GM19240 (cell line): ENCODE results near the gene FAP.

Experiments
- DNase-seq: peaks from one replicate; pipeline ENCODE4 v3.0.0; 2011; ENCODE audit warnings: low spot score; ENCODE audit not compliant: insufficient read length

Gene FAP

GRCh38 chr2:162196638-162197037 lies 46.6 kb downstream of the FAP start:
- DNase-seq = no peak

DNA sequence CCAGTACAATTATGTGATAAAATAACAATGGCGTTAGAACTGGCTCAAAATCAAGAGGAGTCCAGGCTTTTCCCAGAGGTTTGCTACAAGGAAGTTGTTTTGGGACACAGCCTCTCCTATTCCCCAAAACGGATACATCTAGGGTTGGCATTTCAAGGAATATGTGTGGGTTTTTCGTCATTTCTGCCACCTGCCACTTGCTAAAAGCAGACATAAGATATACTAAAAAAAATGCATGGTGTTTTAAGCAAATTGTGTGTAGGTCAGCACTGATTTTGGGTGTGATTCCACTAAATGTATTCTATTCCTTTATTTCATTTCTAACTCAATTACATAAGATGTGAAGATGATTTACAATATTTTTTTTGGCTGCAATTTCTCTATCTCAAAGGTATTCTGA lies 54.8 kb downstream of the FAP start:
- no peak for DNase-seq

GRCh38 chr2:162185541-162186232 lies 57.6 kb downstream of the FAP start:
- no peak for DNase-seq

- no peak for DNase-seq
Measured at GRCh38 chr2:162184821-162185450, 58.3 kb downstream of the FAP start.

GRCh38 chr2:162184359-162184758 lies 58.9 kb downstream of the FAP start:
- no peak for DNase-seq

GRCh38 chr2:162182395-162182794 lies 60.9 kb downstream of the FAP start:
- DNase-seq = no peak

- no peak for DNase-seq
Measured at GRCh38 chr2:162177301-162177700, 65.9 kb downstream of the FAP start.

- no peak for DNase-seq
Measured at GRCh38 chr2:162175714-162176113, 67.5 kb downstream of the FAP start.

DNA sequence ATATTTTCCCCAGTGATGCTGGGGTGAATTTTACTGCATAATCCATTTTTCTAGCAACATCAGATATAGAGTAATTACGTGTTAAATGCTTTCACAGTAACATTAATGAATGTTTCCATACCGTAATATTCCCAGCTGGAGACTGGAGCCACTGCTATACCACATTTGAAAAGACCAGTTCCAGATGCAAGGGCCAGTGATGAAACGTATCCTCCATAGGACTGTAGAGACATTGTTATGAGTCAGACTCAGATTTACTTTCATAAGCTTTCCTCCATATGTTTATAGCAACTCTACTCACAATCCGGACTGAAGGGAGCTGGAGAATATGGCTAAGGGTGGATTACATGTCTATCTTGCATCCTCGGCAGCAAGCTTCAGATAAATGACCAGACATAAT lies 68.5 kb downstream of the FAP start:
- DNase-seq = no peak

- no peak for DNase-seq
Measured at GRCh38 chr2:162172802-162173370, 70.4 kb downstream of the FAP start.

DNA sequence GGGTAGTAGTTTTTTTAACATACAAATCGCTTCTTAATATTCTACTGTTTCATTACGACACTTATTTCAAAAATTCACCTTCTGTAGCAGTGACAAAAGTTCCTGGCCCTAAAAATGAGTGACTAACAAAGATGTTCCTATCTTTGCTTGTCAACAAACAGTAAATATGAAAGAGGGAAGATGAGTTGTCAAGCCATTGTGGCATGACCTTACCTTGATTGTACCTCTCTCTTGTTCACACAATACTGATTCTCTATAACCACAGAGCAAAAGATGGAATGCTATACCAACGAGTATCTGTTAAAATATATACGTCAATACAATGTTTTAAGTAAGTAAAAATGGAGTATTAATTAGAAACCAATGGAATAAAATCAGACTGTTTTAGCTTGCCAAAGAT lies 76.5 kb downstream of the FAP start:
- DNase-seq = no peak

DNA sequence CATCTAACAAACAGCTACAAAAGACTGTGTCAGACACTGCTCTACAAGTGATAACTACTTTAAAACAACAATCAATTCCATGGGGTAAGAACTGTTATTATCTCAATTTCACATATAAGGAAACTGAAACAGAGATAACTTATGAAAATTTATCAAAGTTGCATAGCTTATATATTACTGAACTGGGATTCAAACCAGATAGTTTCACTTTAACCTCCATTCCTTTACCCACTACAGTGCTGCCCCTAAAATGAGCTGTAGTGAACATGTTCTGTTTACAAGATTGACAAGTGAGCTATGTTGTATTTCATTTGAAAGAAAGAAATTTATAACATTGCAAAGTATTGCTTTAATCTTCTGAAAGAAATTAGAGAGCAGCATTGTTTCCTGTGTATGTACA lies 77.1 kb downstream of the FAP start:
- no peak for DNase-seq

GRCh38 chr2:162164802-162165201 lies 78.4 kb downstream of the FAP start:
- DNase-seq = no peak

- DNase-seq = no peak
Measured at GRCh38 chr2:162159446-162159845, 83.8 kb downstream of the FAP start.

- DNase-seq = no peak
Measured at GRCh38 chr2:162156149-162156548, 87.1 kb downstream of the FAP start.

DNA sequence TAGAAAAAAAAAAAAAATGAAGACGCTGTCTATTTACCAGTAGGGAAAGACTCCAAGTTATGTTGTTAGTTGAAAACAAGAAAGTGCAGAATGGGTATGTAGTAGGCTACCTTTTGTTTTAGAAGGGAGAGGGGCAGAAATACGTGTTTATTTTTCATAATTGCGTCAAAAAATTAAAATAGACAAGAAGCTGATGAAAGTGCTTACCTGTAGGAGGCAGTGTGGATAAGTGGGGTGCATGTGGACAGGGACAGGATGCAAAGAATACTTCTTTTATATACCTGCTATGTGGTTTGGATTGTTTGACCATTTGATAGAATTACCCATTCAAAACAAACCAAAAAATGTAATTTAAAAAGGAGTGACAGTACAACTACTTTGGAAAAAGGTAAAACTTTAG lies 88.2 kb downstream of the FAP start:
- DNase-seq = no peak

DNA sequence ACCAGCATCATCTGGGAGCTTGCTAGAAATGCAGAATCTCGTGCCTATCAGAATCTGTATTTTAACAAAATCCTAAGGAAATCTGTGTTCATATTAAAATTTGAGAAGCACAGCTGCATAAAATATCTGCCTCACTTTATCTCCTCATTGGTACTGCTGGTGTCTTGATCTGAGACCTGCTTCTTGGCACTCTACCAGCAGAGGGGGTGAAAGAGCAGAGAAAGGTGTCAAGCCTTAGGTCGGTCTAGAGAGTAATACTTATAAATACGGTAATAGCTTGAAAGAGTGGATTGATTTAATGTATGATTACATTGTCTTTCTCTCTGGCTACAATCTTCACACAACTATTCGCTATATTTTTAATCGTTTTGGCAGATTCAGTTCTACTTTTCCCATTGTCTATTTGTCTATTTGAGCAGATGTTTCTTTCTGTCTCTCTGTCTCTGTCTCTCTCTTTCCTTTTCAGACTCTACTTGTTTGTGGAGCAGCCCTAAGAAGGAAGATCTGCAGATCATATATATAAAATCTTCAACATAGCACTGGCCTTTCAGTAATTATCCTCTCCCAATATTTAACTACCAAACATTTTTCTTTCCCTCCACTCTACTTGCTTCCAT lies 89.5 kb downstream of the FAP start:
- no peak for DNase-seq

DNA sequence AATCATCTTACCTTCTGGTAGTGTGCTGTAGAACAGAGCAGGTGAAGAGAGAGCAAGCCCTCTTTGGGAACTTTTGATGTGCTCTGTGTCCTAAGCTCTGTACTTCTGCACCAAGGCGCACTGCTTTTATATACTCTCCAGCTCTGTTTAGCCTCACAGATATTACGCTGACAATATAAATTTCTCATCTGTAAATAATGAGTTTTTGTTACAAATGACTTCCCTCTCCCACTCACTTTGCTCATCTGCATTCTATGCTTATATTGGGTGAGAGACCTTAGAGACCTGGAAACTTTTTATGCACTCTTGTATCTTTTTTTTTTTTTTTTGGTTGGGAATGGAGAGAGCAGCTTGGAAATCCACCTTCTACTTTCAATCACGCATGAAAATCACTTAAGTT lies 91.1 kb downstream of the FAP start, which contains the start of gene GCG:
Gene GCG, minus strand, starts transcription at position 101 of the 400 bp plus-strand sequence. CDS start 3,069 bp downstream, outside the sequence.
- DNase-seq = no peak

GRCh38 chr2:162149940-162150339 lies 93.3 kb downstream of the FAP start:
- DNase-seq = no peak

GRCh38 chr2:162149466-162149865 lies 93.8 kb downstream of the FAP start:
- DNase-seq = no peak

DNA sequence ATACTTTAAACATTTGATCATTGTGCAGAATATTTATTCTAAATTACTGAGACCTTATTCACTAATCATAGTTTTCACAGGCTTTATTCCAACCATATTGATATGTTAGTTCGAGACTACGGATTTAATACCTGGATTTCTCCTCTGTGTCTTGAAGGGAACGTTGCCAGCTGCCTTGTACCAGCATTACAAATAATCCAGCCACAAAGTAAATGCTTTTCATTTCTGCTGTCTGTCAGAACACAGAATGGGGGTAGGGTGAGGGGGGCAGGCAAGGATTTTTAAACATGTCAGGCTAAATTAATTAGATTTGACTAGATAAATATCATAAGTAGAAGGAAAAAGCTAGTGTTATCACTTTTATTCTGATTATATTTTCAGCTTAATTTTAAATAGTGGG lies 94.3 kb downstream of the FAP start:
- no peak for DNase-seq

GRCh38 chr2:162143969-162144368 lies 99.3 kb downstream of the FAP start:
- no peak for DNase-seq
